Tibial nerve (tissue), 3 donors: ENCODE measurements around the gene ANO2.

ENCODE experiments used
- CTCF ChIP-seq, 5 experiments: fragments of 200-600 bp in 3 of 5; fragments of 450-650 bp in 2 of 5; sonication (generic) in 3 of 5; IDR thresholded peaks; one replicate each; pipeline ENCODE4 v1.5.1; 2016 to 2019; ENCODE audit warnings: antibody characterized with exemption in 5 of 5, mild to moderate bottlenecking in 3 of 5, moderate library complexity in 2 of 5
- POLR2A ChIP-seq, 2 donors: fragments of 450-650 bp; IDR thresholded peaks; one replicate each; pipeline ENCODE4 v1.6.1; 2017; ENCODE audit warnings: antibody characterized with exemption in 2 of 2, mild to moderate bottlenecking in 2 of 2, moderate library complexity in 2 of 2

- TF ChIP-seq CTCF (IDR thresholded peaks at IDR 0.05) (no peak), POLR2A (IDR thresholded peaks at IDR 0.05) (no peak)
These were observed 398.4 kb downstream of the ANO2 start for GRCh38 chr12:5546616-5547015.
